ENCODE data around the gene SERPINE1.

SERPINE1 gene

GRCh38 chr7:101179117-101179516 is 52.2 kb downstream of the SERPINE1 start:
- H2AFZ ChIP-seq (ENCODE audit: low read depth, low read length), result no peak overlapping the region
- H3K27ac ChIP-seq (ENCODE audit: low read length), result no peak overlapping the region
- H3K36me3 ChIP-seq (ENCODE audit: insufficient read depth, low read length), result no peaks in the 10 kb centered on the region
- H3K4me2 ChIP-seq (ENCODE audit: insufficient read depth, low read length), result no peak overlapping the region
- TF ChIP-seq, protein P1, sequence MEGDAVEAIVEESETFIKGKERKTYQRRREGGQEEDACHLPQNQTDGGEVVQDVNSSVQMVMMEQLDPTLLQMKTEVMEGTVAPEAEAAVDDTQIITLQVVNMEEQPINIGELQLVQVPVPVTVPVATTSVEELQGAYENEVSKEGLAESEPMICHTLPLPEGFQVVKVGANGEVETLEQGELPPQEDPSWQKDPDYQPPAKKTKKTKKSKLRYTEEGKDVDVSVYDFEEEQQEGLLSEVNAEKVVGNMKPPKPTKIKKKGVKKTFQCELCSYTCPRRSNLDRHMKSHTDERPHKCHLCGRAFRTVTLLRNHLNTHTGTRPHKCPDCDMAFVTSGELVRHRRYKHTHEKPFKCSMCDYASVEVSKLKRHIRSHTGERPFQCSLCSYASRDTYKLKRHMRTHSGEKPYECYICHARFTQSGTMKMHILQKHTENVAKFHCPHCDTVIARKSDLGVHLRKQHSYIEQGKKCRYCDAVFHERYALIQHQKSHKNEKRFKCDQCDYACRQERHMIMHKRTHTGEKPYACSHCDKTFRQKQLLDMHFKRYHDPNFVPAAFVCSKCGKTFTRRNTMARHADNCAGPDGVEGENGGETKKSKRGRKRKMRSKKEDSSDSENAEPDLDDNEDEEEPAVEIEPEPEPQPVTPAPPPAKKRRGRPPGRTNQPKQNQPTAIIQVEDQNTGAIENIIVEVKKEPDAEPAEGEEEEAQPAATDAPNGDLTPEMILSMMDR (IDR thresholded peaks at IDR 0.05; ENCODE audit: borderline replicate concordance, extremely low read depth, low read length, poor library complexity, severe bottlenecking), result no peak
- no peak for TF ChIP-seq EZH2 (IDR thresholded peaks at IDR 0.05; ENCODE audit: borderline replicate concordance, low read depth, low read length, severe bottlenecking)
- H3K9me3 ChIP-seq (ENCODE audit: insufficient read depth, low read length, severe bottlenecking), result no peaks in the 10 kb centered on the region
- H4K20me1 ChIP-seq (ENCODE audit: insufficient read depth, low read length), result no peaks in the 10 kb centered on the region; the same call in 1 of the 2 replicates
- no peaks in the 10 kb centered on the region for H3K79me2 ChIP-seq (ENCODE audit: insufficient read depth, low read length)
- no peak overlapping the region for H3K9ac ChIP-seq (ENCODE audit: low read depth, low read length)
- H3K27me3 ChIP-seq (ENCODE audit: insufficient read depth, low read length, poor library complexity), result no peaks in the 10 kb centered on the region
- DNase-seq, result no peak
- H3K4me1 ChIP-seq (ENCODE audit: insufficient read depth, low read length), result no peaks in the 10 kb centered on the region
- ATAC-seq (ENCODE audit: insufficient read depth, low read depth), result no peak
- no peak overlapping the region for H3K4me3 ChIP-seq (ENCODE audit: low read depth in 1 of 2, low read length in 2 of 2)

DNA sequence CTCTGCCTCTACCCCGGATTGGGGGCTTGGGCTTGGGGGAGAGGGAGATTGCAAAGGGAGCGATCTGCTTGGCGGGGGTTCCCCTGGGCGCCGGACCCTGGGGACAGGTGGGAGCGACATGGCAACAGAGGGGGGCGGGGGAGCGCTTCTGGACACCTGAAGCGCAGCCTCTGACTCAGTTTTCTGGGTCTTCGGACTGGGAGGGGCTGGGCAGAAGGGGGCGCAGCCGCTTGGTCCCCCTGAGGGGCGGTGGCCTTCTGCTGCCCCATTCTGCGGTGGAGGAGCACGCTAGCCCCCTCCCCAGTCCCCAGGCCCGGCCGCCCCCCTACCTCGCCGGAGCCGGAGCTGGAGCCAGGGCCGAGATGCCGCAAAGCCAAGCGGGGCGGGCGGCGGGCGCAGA is 52.8 kb downstream of the SERPINE1 start:
- Histone ChIP-seq H3K36me3 (ENCODE audit: insufficient read depth, low read length) (no peaks in the 10 kb centered on the region), H2AFZ (ENCODE audit: low read depth, low read length) (no peak overlapping the region), H4K20me1 (ENCODE audit: insufficient read depth, low read length) (no peaks in the 10 kb centered on the region), H3K27me3 (ENCODE audit: insufficient read depth, low read length, poor library complexity) (no peaks in the 10 kb centered on the region), H3K4me1 (ENCODE audit: insufficient read depth, low read length) (no peaks in the 10 kb centered on the region), H3K79me2 (ENCODE audit: insufficient read depth, low read length) (no peaks in the 10 kb centered on the region), H3K4me2 (ENCODE audit: insufficient read depth, low read length) (no peak overlapping the region), H3K9me3 (ENCODE audit: insufficient read depth, low read length, severe bottlenecking) (no peaks in the 10 kb centered on the region), H3K4me3 (ENCODE audit: low read depth in 1 of 2, low read length in 2 of 2) (no peak overlapping the region), H3K27ac (ENCODE audit: low read length) (no peak overlapping the region), H3K9ac (ENCODE audit: low read depth, low read length) (no peak overlapping the region)
- ATAC-seq (ENCODE audit: insufficient read depth, low read depth) (no peak), DNase-seq (no peak)
- TF ChIP-seq, protein P1 (IDR thresholded peaks at IDR 0.05; ENCODE audit: borderline replicate concordance, extremely low read depth, low read length, poor library complexity, severe bottlenecking), result no peak
- TF ChIP-seq EZH2 (IDR thresholded peaks at IDR 0.05; ENCODE audit: borderline replicate concordance, low read depth, low read length, severe bottlenecking), result no peak

DNA sequence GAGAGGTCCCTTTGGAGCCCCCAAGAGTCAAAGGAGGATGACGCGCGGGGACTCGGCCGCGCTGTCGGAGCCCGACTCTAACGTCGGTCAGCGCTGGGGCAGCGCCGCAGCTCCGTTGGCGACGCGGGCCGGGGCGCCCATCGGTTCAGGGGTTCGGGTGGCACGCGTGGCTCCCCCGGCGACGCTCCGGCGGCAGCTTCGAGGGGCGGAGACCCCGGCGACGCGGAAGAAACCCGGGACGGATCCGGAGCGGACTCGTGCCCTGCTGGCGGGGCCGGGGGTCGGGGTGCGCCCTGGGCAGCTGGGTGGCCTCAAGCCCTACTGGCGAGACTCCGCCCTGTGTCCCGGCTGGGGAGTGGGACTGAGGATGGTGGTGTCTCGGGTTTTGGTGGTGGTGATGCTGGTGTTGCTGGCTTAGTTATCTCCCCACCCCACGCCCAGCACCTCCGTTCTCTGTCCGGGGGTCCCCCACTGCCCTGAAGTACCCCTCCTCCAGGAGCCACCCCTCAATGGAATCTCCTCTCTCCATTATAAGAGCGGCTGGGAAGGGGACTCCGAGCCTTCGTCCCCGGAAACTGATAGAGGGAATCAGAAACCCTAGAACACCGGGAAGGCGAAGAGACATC is 53.3 kb downstream of the SERPINE1 start, which contains the start of gene NAT16:
Gene NAT16 (minus strand): TSS at position 164 of the 626 bp plus-strand sequence. CDS start 5,486 bp downstream, outside the sequence.
- Histone ChIP-seq H3K4me1 (ENCODE audit: insufficient read depth, low read length) (no peaks in the 10 kb centered on the region), H4K20me1 (ENCODE audit: insufficient read depth, low read length) (no peaks in the 10 kb centered on the region), H3K9ac (ENCODE audit: low read depth, low read length) (no peak within 1 kb of the TSS), H3K9me3 (ENCODE audit: insufficient read depth, low read length, severe bottlenecking) (no peaks in the 10 kb centered on the region), H3K4me3 (ENCODE audit: low read depth in 1 of 2, low read length in 2 of 2) (no peak within 1 kb of the TSS), H2AFZ (ENCODE audit: low read depth, low read length) (no peak within 1 kb of the TSS), H3K27me3 (ENCODE audit: insufficient read depth, low read length, poor library complexity) (no peaks in the 10 kb centered on the region), H3K79me2 (ENCODE audit: insufficient read depth, low read length) (no peaks in the 10 kb centered on the region), H3K36me3 (ENCODE audit: insufficient read depth, low read length) (no peaks in the 10 kb centered on the region), H3K4me2 (ENCODE audit: insufficient read depth, low read length) (no peak within 1 kb of the TSS), H3K27ac (ENCODE audit: low read length) (no peak within 1 kb of the TSS)
- ATAC-seq (ENCODE audit: insufficient read depth, low read depth), result no peak
- TF ChIP-seq, protein P1 (IDR thresholded peaks at IDR 0.05; ENCODE audit: borderline replicate concordance, extremely low read depth, low read length, poor library complexity, severe bottlenecking), result no peak
- no peak for TF ChIP-seq EZH2 (IDR thresholded peaks at IDR 0.05; ENCODE audit: borderline replicate concordance, low read depth, low read length, severe bottlenecking)
- DNase-seq, result no peak
